Dendritic cell treated with granulocyte-macrophage colony-stimulating factor and Interleukin-4, amounts not matched to agents 40 ng/mL and 50 ng/mL, for 4 days (primary cell): ENCODE results near the gene LRP1.
A peak's percentile ranks its signal among the peaks of the same experiment; 100 is the strongest.

ENCODE experiments used
- H3K27ac Mint-ChIP-seq: one replicate; pipeline ENCODE4 v1.8.0; 2022; ENCODE audit warnings: mild to moderate bottlenecking, mixed read lengths
- H3K27me3 Mint-ChIP-seq: one replicate; pipeline ENCODE4 v1.8.0; 2022; ENCODE audit warnings: mild to moderate bottlenecking, mixed read lengths
- H3K36me3 Mint-ChIP-seq: one replicate; pipeline ENCODE4 v1.8.0; 2022; ENCODE audit warnings: low read depth, mixed read lengths
- H3K4me1 Mint-ChIP-seq: one replicate; pipeline ENCODE4 v1.8.0; 2022; ENCODE audit warnings: low read depth, mixed read lengths
- H3K4me3 Mint-ChIP-seq: one replicate; pipeline ENCODE4 v1.8.0; 2022; ENCODE audit warnings: mild to moderate bottlenecking, moderate library complexity, mixed read lengths
- H3K9me3 Mint-ChIP-seq: one replicate; pipeline ENCODE4 v1.8.0; 2022; ENCODE audit warnings: mixed read lengths
- intact Hi-C: fragments of 100-400 bp; cut with micrococcal nuclease; formaldehyde crosslinking; loops from one replicate; pipeline ENCODE4 v1.15.0; 2022

LRP1 gene

DNA sequence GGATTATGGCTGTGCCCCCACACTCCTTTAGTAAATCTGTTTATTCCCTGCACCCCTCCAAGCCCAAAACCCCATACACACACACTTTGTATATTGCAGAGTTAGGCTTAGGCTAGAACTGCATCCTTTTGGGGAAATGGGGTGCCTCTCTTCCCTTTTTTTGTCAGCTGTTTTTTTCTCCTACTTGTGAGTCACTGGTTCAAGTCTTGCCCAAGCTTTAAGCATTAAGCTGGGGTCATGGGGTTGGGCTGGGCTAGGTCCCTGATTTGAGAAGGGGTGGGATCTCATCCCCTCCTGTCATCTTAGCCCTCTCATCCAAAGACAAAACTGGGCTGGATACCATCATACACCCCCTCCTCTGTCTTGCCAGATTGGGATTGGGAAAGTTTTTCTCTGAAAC, 1.6 kb downstream of the LRP1 start:
- peaks cover 5% of the 10 kb centered on the region for H3K27me3 Mint-ChIP-seq
- intact Hi-C loops, result no loop called here
- H3K4me1 Mint-ChIP-seq, result peaks cover 64% of the 10 kb centered on the region
- H3K27ac Mint-ChIP-seq, result peak overlapping the region; percentile 65
- H3K9me3 Mint-ChIP-seq, result no peaks in the 10 kb centered on the region
- H3K36me3 Mint-ChIP-seq, result peaks cover 49% of the 10 kb centered on the region
- peak overlapping the region; percentile 84 for H3K4me3 Mint-ChIP-seq

DNA sequence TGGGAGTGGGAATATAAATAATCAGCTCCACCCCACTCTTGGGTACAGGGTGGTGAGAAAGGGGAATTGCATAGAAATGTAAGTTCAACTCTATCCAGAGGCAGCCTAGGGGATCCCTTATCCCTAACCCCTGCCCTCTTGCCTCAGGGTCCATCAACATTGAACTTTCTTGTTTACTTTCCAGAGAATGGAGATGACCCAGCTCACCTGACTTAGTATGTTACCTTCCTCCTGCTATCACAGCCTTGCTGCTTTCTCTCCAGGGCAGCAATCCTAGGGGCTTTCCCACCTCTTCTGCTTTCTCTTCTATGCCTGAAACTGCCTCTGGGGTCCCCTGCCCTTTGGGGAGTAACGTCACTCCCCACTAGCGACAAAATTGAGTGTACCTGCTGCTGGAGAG, 2.7 kb downstream of the LRP1 start:
- peak overlapping the region; percentile 84 for H3K4me3 Mint-ChIP-seq
- H3K4me1 Mint-ChIP-seq, result peaks cover 72% of the 10 kb centered on the region
- no peaks in the 10 kb centered on the region for H3K27me3 Mint-ChIP-seq
- peaks cover 59% of the 10 kb centered on the region for H3K36me3 Mint-ChIP-seq
- intact Hi-C loops, result no loop called here
- H3K27ac Mint-ChIP-seq, result peak overlapping the region; percentile 65
- no peaks in the 10 kb centered on the region for H3K9me3 Mint-ChIP-seq

DNA sequence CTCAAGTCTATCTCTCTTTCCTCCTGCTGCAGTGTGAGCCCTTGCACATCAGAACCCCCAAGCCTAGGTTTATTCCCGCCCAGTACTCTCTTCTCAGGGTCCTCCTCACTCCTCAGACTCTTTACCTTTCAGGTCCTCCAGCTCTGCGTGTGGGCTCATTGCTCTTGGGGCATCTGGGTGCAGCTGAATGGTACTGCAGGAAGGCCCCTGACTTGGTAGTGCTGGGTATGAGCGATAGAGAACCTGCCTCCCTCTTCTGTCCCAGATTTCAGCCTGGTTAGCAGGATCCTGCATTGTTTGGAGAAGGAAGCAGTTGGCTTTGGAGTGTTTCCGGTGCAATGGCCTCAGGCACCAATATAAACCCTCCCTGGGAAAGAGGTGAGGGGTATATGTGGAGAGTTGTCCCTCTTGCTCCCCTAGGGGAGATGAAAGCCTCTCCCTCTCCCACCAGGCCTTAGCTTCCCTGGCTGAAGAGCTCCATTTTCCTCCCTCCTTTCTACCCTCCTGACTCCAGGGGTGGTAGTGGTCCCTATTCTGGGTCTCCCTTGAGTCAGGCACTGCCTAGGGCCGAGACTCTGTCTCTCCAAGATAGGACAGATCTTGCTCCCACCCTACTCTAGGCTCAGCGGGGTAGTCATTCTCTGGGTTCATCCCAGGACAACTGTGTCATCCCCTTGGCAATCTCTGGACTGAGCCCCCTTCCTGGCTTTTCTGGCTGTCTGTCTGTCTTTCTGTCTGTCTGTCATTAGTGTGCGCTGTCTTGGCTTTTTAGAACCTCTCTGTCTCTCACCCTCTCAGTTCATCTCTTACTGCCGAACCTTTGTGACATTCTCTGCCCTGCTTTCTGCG, 3.8 kb downstream of the LRP1 start:
- Mint-ChIP-seq H3K36me3 (peaks cover 64% of the 10 kb centered on the region), H3K4me1 (peaks cover 75% of the 10 kb centered on the region), H3K9me3 (no peaks in the 10 kb centered on the region), H3K27ac (peak overlapping the region; percentile 65), H3K27me3 (no peaks in the 10 kb centered on the region), H3K4me3 (peak overlapping the region; percentile 24)
- intact Hi-C loops, result no loop called here

DNA sequence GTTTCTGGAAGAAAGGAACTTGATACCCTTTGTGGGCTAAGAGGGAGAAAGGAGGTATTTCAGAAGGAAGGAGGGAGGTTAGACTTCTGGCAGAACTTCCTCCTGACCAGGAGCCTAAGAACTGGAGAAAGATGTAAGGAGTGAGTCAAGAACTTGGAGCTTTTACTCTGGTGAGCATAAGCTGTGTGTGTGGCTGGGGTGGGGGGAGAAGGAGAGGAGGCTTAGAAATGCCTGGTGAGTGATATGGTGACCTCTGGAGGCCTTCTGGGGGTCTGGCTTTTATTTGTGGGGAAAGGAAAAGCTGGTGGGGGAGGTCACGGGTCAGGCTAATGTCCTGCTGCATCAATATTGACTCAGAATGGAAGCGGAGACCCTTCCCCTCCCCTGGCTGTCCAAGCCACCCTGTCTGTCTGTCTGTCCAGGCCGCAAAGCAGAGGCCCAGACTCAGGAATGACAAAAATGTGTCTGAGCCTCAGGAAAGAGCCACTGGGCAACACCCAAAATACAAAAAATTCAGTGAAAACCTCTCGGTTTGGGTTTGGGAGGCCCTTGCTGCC, 4.8 kb downstream of the LRP1 start:
- intact Hi-C loops, result no loop called here
- H3K27ac Mint-ChIP-seq, result peak overlapping the region; percentile 65
- H3K4me3 Mint-ChIP-seq, result no peak overlapping the region
- peaks cover 83% of the 10 kb centered on the region for H3K4me1 Mint-ChIP-seq
- peaks cover 72% of the 10 kb centered on the region for H3K36me3 Mint-ChIP-seq
- no peaks in the 10 kb centered on the region for H3K27me3 Mint-ChIP-seq
- H3K9me3 Mint-ChIP-seq, result no peaks in the 10 kb centered on the region

DNA sequence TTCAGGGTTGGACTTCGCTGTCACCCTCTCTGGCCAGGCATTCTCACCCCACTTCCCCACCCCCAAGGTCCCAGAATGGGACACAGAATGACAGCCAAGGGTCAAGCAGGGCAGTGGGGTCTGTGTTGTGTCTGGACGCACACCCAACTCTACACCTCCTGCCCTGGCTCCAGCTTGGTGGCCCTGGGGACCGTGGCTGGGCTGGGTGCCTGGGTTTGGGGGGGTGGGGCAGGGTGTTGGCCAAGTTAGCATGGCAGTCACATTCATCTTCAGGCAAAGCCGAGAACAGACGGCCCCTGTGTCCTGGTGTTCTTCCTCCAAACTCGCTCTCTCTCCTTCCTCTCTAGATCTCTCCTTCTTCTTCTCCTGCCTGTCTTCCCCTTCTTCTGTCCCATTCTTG, 5.6 kb downstream of the LRP1 start:
- no peaks in the 10 kb centered on the region for H3K27me3 Mint-ChIP-seq
- peaks cover 73% of the 10 kb centered on the region for H3K36me3 Mint-ChIP-seq
- intact Hi-C loops, result no loop called here
- H3K27ac Mint-ChIP-seq, result peak overlapping the region; percentile 65
- H3K4me3 Mint-ChIP-seq, result peak overlapping the region; percentile 33
- H3K9me3 Mint-ChIP-seq, result no peaks in the 10 kb centered on the region
- peaks cover 91% of the 10 kb centered on the region for H3K4me1 Mint-ChIP-seq

DNA sequence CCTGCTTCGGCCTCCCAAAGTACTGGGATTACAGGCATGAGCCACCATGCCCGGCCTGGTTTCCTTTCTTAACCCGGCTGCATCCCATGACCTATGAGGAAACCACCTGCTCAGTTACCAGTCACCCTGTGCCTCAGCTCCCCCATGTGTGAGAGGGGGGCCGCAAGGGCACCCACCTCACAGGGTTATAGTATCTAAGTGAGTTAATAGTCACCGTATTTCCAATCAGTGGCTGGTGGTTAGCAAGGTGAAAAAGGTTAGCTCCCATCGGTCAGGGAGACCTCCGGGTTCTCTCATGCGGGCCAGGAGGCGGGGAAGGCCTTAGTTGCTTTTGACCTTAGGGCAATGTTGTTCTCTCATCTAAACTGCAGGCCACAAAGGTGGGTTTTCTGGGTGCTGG, 6.7 kb downstream of the LRP1 start:
- H3K36me3 Mint-ChIP-seq, result peaks cover 81% of the 10 kb centered on the region
- intact Hi-C loops, result no loop called here
- no peak overlapping the region for H3K4me3 Mint-ChIP-seq
- peaks cover 96% of the 10 kb centered on the region for H3K4me1 Mint-ChIP-seq
- H3K27ac Mint-ChIP-seq, result peak overlapping the region; percentile 39
- no peaks in the 10 kb centered on the region for H3K9me3 Mint-ChIP-seq
- H3K27me3 Mint-ChIP-seq, result no peaks in the 10 kb centered on the region

DNA sequence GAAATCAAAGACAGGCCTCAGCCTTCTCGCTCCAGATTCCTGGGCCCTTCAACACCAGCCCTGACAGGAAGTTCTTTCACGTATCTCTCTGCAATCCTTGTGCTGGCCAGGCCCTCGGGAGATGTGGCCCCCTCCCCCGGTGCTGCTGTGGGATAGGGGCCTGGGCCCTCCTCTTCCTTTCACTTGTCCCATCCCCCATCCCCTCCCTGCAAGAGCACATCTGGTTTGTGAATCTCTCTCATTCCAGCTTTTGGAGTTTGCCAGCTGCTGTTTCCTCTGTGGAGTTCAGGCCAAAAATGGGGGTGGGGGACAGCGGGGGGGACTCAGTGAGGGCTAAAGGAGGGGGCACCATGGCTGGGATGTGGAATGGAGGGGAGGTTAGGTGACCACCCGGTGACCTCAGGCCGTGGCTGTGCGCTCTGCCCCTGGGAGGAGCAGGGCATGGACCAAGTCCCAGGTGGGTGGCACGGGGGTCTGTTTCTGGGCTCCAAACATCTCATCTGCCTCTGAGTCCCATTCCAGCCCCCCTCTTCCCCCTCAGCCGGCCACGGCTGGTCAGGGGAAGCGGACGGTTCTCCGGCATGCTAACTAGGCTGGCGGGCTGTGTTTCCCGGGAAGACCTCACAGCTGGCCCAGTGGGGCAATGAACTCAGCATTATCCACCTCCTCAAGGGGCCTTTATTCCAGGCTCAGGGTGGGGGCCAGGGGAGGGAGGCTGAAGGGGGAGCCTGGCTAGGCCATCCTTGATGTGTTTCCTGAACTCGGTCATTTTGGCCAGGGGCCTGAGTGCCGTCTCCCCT, 7.4 kb downstream of the LRP1 start:
- H3K9me3 Mint-ChIP-seq, result no peaks in the 10 kb centered on the region
- intact Hi-C loops, result no loop called here
- H3K27me3 Mint-ChIP-seq, result no peaks in the 10 kb centered on the region
- peak overlapping the region; percentile 39 for H3K27ac Mint-ChIP-seq
- peaks cover 91% of the 10 kb centered on the region for H3K4me1 Mint-ChIP-seq
- no peak overlapping the region for H3K4me3 Mint-ChIP-seq
- H3K36me3 Mint-ChIP-seq, result peaks cover 89% of the 10 kb centered on the region

DNA sequence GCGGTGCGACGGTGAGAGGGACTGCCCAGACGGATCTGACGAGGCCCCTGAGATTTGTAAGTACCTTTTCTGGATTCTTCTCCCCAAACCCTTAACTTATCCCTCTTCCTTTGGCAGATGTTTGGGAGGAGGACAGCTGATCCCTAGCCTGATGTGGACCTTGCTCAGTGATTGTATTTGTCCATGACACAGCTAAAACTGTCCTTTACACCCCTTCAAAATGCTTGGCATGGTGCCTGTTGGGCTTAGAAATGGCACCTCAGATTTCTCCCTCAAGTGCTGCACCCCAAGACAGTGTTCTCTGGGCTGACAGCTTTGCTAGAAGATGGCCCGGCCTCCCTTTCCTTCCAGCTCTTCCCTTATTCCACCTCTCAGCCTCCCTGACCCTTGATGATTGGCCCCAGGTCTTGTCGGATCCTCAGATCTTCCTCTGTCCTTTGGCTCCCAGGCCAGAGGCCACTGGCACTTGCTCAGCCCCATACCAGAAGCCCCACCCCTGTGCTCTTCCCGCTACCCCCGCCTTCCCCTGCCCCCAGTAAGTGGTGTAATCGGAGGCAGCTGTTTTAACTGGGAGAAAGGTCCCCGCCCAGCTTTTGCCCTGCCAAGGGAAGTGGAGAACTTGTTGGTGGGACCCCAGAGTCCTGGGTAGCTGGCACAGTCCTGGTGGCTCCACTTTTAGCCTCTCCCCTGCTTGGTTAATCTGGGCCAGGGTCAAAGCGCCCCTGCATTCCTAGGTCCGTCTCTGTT, 10.4 kb downstream of the LRP1 start:
- Mint-ChIP-seq H3K4me1 (peaks cover 80% of the 10 kb centered on the region), H3K27ac (peak overlapping the region; percentile 59), H3K36me3 (peaks cover 90% of the 10 kb centered on the region), H3K9me3 (no peaks in the 10 kb centered on the region), H3K4me3 (peak overlapping the region; percentile 1), H3K27me3 (no peaks in the 10 kb centered on the region)
- intact Hi-C loops, result no loop called here

DNA sequence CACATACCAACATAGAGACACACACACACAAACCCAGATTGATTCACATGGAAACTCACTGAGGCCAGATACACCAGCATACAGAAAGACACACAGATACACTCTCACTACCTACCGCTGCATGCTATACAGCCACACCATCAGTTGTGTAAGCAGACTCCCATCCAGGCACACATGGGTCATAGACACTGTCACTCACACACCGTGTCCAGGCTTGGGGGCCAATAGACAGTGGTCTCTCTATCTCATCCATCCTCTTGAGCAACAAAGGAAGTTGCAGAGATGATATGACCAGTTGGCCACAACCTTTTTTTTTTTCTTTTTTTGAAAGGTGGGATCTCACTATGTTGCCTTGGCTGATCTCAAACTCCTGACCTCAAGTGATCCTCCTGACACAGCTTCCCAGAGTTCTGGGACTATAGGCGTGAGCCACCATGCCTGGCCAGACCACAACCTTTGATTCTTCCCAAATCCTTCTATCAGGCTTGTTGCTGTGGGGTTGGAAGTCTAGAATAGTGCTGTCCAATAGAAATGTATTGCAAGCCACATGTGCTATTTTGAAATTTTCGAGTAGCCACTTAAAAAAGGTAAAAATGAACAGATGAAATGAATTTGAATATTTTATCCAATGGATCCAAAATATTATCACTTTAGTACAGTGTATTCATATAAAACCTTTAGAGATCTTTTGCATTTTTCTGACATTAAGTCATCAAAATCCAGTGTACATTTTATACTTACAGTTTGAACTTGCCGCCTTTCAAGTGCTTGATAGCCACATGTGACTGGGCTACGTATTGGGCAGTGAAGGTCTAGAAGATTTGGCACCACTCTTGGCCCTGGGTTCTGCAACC, 11.7 kb downstream of the LRP1 start:
- Mint-ChIP-seq H3K36me3 (peaks cover 90% of the 10 kb centered on the region), H3K9me3 (no peaks in the 10 kb centered on the region), H3K4me3 (no peak overlapping the region), H3K27ac (peak overlapping the region; percentile 59), H3K4me1 (peaks cover 77% of the 10 kb centered on the region), H3K27me3 (no peaks in the 10 kb centered on the region)
- intact Hi-C loops, result no loop called here

DNA sequence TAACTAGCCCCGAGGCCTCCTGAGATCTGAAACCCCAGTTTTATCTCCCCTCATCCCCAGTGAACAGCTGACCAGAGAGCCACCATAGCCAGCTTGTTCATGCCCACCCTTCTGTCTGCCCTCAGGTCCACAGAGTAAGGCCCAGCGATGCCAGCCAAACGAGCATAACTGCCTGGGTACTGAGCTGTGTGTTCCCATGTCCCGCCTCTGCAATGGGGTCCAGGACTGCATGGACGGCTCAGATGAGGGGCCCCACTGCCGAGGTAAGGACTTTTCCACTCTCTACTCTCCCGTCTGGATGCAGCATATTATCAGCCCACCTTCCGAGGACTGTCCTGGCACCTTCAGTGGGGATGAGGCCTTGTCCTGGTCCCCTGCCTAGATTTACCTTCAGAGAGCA, 13.0 kb downstream of the LRP1 start:
- Mint-ChIP-seq H3K4me3 (no peak overlapping the region), H3K4me1 (peaks cover 81% of the 10 kb centered on the region), H3K9me3 (no peaks in the 10 kb centered on the region), H3K36me3 (peaks cover 90% of the 10 kb centered on the region), H3K27me3 (no peaks in the 10 kb centered on the region), H3K27ac (no peak overlapping the region)
- intact Hi-C loops, result no loop called here

DNA sequence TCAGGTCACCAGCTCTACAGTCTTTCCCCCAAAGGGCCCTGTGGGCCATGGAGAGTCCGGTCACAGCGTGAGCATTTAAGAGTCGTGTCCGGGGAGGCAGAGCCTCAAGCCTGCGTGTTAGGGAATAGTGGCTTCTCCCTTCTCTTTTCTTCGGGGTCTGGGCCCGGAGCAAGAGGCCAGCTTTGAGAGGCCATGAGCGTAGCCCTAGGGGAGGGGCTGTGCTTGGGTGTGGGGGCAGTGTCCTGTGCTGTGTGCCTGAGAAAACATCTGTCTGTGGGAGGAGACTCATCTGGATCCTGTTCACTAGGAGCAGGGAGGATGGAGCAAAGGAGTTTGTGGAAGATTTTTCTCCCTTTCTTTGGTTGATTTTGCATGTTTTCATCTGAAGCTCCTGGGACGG, 13.8 kb downstream of the LRP1 start:
- H3K27ac Mint-ChIP-seq, result no peak overlapping the region
- H3K4me1 Mint-ChIP-seq, result peaks cover 81% of the 10 kb centered on the region

DNA sequence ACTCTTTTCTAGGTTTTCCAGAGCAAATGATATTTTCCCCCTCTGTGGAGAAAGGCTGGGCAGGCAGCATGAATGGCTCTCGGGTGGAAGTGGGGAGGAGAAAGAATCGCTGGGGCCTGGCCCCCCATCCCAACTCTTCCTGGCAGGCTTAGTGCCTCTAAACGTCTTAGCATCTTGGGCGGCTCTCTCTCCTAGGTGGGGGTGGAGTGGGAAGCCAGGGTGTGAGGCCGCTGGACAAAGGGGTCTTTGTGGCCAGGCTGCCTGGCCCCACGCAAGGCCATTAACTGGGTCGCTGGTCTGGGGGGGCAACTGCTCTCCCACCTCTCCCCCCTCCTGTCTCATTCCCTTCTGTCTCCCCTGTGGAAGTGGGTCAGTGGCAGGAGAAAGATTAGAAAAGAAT, 14.4 kb downstream of the LRP1 start:
- Mint-ChIP-seq H3K36me3 (peaks cover 99% of the 10 kb centered on the region), H3K4me3 (no peak overlapping the region), H3K9me3 (no peaks in the 10 kb centered on the region), H3K4me1 (peaks cover 81% of the 10 kb centered on the region), H3K27me3 (no peaks in the 10 kb centered on the region), H3K27ac (peak overlapping the region; percentile 29)
- intact Hi-C loops, result no loop called here

More for the DNA sequence above, 13.8 kb downstream of the LRP1 start:
- Mint-ChIP-seq H3K4me3 (no peak overlapping the region), H3K9me3 (no peaks in the 10 kb centered on the region), H3K36me3 (peaks cover 97% of the 10 kb centered on the region), H3K27me3 (no peaks in the 10 kb centered on the region)
- intact Hi-C loops, result no loop called here

DNA sequence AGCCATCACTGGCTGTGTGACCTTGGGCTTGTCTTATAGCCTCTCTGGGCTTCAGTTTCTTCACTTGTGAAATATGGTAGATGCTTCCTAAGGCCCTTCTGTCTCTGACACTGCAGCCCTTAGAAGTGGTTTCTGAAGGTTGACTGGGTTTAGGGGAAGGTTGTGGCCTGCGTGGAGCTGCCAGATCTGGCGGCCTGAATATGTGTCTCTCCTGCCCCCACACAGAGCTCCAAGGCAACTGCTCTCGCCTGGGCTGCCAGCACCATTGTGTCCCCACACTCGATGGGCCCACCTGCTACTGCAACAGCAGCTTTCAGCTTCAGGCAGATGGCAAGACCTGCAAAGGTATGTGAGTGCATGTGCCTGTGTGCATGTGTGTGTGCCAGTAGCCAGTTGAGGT, 15.2 kb downstream of the LRP1 start:
- H3K9me3 Mint-ChIP-seq, result no peaks in the 10 kb centered on the region
- H3K27ac Mint-ChIP-seq, result peak overlapping the region; percentile 29
- H3K4me1 Mint-ChIP-seq, result peaks cover 81% of the 10 kb centered on the region
- intact Hi-C loops, result no loop called here
- no peak overlapping the region for H3K4me3 Mint-ChIP-seq
- H3K36me3 Mint-ChIP-seq, result peaks cover 99% of the 10 kb centered on the region
- no peaks in the 10 kb centered on the region for H3K27me3 Mint-ChIP-seq
